ENCODE data around the gene GYS2.

DNA sequence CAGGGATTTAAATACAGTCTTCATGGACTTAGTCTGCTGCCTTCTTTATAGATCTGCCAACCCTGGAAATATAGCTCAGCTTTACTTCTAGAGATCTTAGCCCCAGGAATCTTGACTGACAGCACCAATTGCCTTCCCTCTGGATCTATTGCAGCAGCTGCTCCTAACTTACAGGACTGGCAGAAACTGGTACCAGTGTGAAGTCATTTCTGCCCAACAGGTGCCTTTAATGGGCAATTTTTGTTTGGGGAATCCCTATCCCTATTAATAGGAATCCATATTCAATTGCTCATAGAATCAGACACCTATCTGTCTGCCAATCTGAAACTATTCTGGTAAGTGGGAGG is 51.3 kb downstream of the GYS2 start:
- no peak for TF ChIP-seq CTCF (IDR thresholded peaks at IDR 0.05; ENCODE audit: poor library complexity)
- TF ChIP-seq EZH2 (IDR thresholded peaks at IDR 0.05; ENCODE audit: borderline replicate concordance) = no peak
